Tibial nerve (tissue), 4 donors: ENCODE data around the gene LRRC8C.

ENCODE experiments used
- CTCF ChIP-seq, 5 experiments: fragments of 200-600 bp in 3 of 5; fragments of 450-650 bp in 2 of 5; sonication (generic) in 3 of 5; IDR thresholded peaks; one replicate each; pipeline ENCODE4 v1.5.1; 2016 to 2019; ENCODE audit warnings: antibody characterized with exemption in 5 of 5, mild to moderate bottlenecking in 3 of 5, moderate library complexity in 2 of 5
- EP300 ChIP-seq, 2 donors: sonication (generic); formaldehyde crosslinking; IDR thresholded peaks; one replicate each; pipeline ENCODE4 v1.6.1; 2017; ENCODE audit warnings: antibody characterized with exemption in 2 of 2, mild to moderate bottlenecking in 1 of 2

GRCh38 chr1:89608319-89608983 lies 24.5 kb upstream of the LRRC8C start:
- TF ChIP-seq CTCF (IDR thresholded peaks at IDR 0.05) (no peak), EP300 (IDR thresholded peaks at IDR 0.05) (no peak)
